HG03039 (cell line): ENCODE data around the gene DLGAP1.

Experiments used
- ATAC-seq: cut with Tn5 transposase; IDR thresholded peaks from one replicate; pipeline ENCODE4 v1.9.1; 2021; ENCODE audit warnings: mild to moderate bottlenecking, moderate library complexity; ENCODE audit not compliant: unreplicated experiment

The DLGAP1 gene

DNA sequence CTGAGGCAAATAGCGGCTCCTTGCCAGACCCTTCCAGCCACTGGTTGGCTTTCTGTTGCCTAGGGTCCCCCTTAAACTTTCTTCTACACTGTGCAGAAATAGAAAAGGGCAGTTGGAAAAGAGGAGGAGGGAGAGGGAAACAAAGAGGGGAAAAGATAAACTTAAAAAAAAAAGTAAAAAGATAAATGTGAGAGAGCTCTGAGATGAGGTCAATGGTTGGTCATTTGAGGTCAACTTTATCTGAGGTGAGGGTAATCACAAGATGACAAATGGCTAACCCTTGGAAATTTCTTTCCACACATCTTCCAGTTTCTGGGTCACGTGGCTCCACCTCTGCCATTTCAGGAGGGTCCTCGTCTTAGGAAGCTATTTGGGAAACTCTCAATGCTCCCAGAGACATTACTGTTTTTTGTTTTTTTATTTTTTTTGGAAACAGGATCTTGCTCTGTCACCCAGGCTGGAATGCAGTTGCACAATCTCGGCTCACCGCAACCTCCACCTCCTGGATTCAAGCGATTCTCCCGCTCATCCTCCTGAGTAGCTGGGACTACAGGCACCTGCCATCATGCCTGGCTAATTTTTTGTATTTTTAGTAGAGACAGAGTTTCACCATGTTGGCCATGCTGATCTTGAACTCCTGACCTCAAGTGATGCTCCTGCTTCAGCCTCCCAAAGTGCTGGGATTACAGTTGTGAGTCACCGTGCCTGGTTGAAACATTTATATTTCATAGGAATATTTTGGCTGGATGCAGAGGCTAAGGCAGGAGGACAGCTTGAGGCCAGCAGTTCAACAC lies 805.3 kb downstream of the DLGAP1 start:
- no peak for ATAC-seq

- no peak for ATAC-seq
Observed at GRCh38 chr18:3649135-3649632, 805.9 kb downstream of the DLGAP1 start.

DNA sequence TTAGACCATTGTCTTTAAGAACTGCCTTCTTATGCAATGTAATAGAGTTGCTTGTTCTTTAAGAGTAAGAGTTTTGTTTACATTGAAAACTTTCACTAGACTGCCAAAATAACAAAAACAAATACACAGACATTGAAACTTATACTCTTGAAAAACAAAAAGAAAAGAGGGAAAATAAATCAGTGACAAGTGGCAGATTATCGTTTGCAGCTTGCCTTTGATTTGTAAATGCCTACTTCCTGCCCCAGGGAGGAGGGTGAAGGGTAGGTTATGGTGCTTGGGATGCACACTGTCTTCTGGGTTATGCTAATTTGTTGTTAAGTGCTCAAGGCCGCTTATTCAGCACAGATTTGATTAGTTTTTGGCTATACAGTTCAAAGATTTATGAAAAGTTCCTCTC lies 806.5 kb downstream of the DLGAP1 start:
- no peak for ATAC-seq

- ATAC-seq: no peak
Observed at GRCh38 chr18:3648200-3648599, 806.9 kb downstream of the DLGAP1 start.

DNA sequence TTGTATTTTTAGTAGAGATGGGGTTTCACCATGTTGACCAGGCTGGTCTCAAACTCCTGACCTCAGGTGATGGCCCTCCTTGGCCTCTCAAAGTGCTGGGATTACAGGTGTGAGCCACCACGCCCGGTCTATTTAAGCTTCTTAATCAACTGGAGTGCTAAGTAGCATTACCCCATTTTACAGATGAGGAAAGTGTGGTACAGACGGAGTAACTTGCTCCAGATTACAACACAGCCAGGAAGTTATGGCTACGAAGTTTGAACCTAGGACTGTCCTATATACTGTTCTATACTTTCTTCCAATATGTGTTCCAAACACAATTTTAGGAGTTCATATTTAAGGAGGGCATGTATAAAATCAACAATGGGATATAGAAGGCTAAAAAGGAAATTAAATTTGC lies 807.5 kb downstream of the DLGAP1 start:
- no peak for ATAC-seq

DNA sequence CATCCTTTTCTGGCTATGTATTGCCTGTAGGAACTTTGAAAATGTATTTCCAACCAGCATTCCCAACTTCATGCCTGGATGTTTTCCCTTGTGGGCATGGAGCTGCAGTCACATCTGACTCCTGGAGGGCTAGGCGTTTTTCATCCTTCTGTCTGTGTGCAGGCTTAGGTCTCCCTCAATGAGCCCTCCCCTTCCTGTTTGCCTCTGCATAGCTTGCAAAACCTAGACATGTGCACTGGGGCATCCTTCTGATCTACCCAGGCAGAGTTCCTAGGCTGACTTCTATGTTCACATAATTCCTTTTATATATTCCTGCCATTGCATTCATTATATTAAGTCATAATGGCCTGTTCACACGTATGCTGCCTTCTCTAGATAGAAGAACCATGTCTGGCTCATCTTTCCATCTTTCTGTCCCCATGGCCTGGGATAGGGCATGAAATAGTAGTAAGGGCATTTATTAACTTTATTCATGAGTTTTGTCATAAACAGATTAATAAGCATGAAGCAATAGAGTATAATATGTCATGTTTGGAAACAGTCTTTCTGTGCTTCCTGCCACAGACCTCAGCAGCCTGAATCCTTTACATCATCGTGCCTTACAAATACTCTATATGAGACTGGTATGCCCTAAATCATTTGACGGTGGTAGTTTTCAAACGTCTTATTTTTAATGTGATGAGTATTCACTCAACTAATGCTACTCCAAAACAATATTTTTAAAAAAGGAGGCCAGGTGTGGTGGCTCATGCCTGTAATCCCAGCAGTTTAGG lies 809.5 kb downstream of the DLGAP1 start:
- no peak for ATAC-seq

- no peak for ATAC-seq
Observed at GRCh38 chr18:3634250-3634939, 820.7 kb downstream of the DLGAP1 start.

GRCh38 chr18:3631887-3632286 lies 823.2 kb downstream of the DLGAP1 start:
- no peak for ATAC-seq

DNA sequence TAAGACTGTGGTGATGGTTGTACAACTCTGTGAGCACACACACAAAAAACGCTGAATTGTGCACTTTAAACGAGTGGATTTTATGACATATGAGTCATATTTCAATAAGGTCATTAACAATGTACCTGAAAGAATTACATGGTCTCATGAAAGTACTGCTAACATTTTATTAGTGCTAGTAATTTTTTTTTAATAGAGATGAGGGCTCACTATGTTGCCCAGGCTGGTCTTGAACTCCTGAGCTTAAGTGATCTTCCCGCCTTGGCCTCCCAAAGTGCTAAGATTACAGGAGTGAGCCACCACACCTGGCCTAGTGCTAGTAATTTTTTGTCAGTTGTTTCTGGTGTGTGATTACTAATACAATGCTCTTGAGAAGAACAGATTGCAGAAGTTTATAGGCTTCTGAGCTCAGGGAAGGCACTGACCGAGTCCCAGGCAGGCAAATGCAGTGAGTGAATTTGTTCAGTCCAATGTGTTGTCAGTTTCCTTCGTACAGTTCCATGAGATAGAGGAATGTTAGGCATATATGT lies 828.1 kb downstream of the DLGAP1 start:
- no peak for ATAC-seq

DNA sequence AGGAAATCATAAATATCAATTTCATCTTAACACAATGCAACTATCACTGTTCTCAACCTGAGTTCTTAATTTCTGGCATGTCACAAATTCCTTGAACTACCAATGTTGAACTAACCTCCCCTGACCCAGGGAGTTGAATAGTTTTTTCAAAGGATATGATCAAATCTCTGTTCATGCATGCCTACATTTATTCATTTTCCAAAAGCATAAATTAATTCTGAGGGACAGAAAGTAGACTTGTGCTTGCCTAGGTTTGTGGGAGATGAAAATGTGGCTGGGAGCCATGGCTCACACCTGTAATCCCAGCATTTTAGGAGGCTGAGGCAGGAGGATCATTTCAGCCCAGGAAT lies 829.4 kb downstream of the DLGAP1 start:
- no peak for ATAC-seq

GRCh38 chr18:3624935-3625741 lies 830.0 kb downstream of the DLGAP1 start:
- ATAC-seq: peak; percentile 54

- ATAC-seq: no peak
Observed at GRCh38 chr18:3624546-3624934, 830.6 kb downstream of the DLGAP1 start.

- ATAC-seq: no peak
Observed at GRCh38 chr18:3623769-3624545, 831.1 kb downstream of the DLGAP1 start.

DNA sequence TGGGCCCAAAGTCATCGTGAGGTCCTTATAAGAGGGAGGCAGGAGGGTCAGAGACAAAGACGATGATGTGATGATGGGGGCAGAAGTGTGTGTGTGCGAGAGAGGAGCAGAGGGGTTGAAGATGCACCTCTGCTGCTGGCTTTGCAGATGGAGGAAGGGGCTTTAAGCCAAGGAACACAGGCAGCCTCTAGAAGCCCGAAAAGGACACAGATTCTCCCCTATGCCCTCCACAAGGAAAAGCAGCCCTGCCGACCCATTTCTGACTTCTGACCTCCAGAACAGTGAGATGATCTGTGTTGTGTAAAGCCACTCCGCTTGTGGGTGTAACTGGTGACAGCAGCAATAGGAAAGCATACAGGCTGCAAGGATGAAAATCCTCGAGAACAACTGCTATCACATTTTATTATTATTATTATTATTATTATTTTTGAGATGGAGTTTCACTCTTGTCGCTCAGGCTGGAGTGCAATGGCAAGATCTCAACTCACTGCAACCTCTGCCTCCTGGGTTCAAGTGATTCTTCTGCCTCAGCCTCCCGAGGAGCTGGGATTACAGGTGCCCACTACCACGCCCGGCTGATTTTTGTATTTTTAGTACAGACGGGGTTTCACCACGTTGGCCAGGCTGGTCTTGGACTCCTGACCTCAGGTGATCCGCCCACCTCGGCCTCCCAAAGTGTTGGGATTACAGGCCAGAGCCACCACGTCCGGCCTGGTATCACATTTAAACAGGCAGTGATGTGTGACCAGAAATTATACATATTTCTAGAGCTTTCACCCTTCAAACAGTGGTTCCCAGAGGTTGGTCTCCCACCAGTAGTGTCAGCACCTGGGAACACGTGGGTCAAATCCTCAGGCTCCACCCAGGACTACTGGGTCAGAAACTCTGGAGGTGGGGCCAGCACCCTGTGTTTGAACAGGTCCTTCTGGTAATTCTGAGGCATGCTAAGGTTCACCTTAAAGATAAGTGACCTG lies 834.7 kb downstream of the DLGAP1 start:
- ATAC-seq: no peak

- no peak for ATAC-seq
Observed at GRCh38 chr18:3619746-3620145, 835.4 kb downstream of the DLGAP1 start.

GRCh38 chr18:3619222-3619621 lies 835.9 kb downstream of the DLGAP1 start:
- ATAC-seq: no peak

- no peak for ATAC-seq
Observed at GRCh38 chr18:3616744-3617143, 838.4 kb downstream of the DLGAP1 start.

DNA sequence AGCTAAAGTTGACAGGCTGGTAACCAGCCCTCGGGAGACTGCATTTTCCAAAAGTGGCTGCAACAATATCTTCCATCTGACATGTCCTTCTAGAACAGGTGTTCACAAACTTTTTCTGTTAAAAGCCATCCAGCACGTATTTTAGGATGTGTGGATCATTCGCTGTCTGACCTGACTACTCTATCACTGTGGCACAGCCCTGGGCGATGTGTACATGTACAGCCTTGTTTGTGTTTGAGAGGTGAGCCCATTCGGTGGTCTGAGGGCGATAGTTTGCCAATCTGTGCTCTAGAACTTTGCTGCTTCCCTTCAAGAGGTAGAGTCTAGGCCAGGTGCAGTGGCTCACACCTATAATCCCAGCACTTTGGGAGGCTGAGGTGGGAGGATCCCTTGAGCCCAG lies 839.0 kb downstream of the DLGAP1 start:
- no peak for ATAC-seq
